GM12891 (cell line): Measurements from ENCODE around the gene ZNF576.
A peak's percentile ranks its signal among the peaks of the same experiment; 100 is the strongest.

Source experiments
- DNase-seq: peaks from one replicate; pipeline ENCODE4 v3.0.0; 2011; ENCODE audit warnings: low spot score; ENCODE audit not compliant: insufficient read length
- FAIRE-seq: peaks from 2 replicates; lab custom pipeline; 2011; peaks lifted over from hg19 to GRCh38; lab: Jason Lieb, UNC
- PAX5 ChIP-seq: IDR thresholded peaks from 2 replicates; pipeline ENCODE4 v1.6.1; 2011; ENCODE audit warnings: low read length, moderate library complexity, mild to moderate bottlenecking; ENCODE audit not compliant: insufficient read depth, severe bottlenecking
- POLR2A ChIP-seq: IDR thresholded peaks from 2 replicates; pipeline ENCODE4 v1.6.1; 2011; ENCODE audit warnings: low read depth, low read length, control low read depth
- POLR2AphosphoS5 ChIP-seq: IDR thresholded peaks from 2 replicates; pipeline ENCODE4 v1.6.1; 2011; ENCODE audit warnings: low read depth, low read length, control low read depth
- POU2F2 ChIP-seq: IDR thresholded peaks from 2 replicates; pipeline ENCODE4 v1.6.1; 2011; ENCODE audit warnings: low read depth, mild to moderate bottlenecking, control low read depth, low read length, moderate library complexity
- SPI1 ChIP-seq: IDR thresholded peaks from 2 replicates; pipeline ENCODE4 v1.6.1; 2011; ENCODE audit warnings: low read depth, low read length, control low read depth
- TAF1 ChIP-seq: IDR thresholded peaks from 2 replicates; pipeline ENCODE4 v1.6.1; 2011; ENCODE audit warnings: low read depth, low read length, control low read depth

ZNF576 gene

DNA sequence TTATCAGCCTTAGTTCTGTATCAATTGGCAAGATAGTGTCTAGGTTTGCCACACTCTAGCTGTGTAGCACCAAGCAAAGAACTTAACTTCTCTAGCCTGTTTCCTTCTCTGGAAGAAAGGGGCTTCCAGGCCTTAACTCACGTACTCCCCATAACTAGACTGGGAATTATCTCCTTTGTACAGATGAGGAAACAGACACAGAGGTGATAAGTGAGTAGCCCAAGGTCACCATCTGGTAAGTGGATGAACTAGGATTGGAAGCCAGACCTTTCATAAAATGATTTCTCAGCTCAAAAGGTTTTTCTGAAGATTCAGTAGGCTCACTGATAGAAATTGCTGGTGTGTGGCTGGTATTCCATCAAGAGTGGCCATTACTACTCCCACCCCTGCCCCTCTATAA, 19.9 kb downstream of the ZNF576 start:
- FAIRE-seq (no peak), DNase-seq (no peak)
- TF ChIP-seq TAF1 (no peak), POLR2AphosphoS5 (no peak), POU2F2 (no peak), SPI1 (no peak), POLR2A (no peak)

DNA sequence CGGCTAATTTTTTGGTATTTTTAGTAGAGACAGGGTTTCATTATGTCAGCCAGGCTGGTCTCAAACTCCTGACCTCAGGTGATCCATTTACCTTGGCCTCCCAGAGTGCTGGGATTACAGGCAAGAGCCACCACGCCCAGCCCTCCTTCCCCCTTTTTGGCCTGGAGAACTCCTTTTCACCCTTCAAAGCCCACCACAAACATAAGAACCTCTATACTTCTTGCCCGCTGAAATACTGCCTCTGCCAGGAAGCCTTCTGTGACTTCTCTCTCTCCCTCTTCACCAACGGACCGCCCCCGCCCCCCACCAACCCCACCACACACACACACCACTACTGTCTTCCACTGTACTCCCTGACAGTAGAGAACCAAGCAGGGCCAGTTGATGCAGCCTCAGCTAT, 20.6 kb downstream of the ZNF576 start:
- FAIRE-seq, result no peak
- DNase-seq, result no peak
- no peak for TF ChIP-seq POLR2A
- no peak for TF ChIP-seq POU2F2
- no peak for TF ChIP-seq SPI1
- no peak for TF ChIP-seq PAX5
- no peak for TF ChIP-seq TAF1
- TF ChIP-seq POLR2AphosphoS5, result no peak

DNA sequence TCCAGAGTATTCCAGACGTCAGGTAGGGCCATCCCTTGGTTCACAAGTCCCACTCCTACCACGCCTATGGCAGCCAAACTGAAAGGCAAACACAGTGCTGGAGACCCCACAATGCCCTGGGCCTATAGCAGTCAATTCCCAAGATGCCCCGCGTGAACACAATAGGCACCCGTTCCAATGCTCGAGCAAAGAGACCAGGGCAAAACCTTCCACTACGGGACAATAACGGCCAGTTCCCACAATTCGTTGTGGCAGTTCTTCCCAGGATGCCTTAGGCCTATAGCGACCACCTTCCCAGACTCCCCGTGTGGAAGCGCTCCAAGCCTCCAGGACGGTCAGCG, 22.5 kb downstream of the ZNF576 start:
- FAIRE-seq (no peak), DNase-seq (peak; percentile 68)
- TF ChIP-seq POLR2A, result no peak
- TF ChIP-seq TAF1, result 0 out of 2 replicates have a peak, but pooled peaks have one; percentile 35

DNA sequence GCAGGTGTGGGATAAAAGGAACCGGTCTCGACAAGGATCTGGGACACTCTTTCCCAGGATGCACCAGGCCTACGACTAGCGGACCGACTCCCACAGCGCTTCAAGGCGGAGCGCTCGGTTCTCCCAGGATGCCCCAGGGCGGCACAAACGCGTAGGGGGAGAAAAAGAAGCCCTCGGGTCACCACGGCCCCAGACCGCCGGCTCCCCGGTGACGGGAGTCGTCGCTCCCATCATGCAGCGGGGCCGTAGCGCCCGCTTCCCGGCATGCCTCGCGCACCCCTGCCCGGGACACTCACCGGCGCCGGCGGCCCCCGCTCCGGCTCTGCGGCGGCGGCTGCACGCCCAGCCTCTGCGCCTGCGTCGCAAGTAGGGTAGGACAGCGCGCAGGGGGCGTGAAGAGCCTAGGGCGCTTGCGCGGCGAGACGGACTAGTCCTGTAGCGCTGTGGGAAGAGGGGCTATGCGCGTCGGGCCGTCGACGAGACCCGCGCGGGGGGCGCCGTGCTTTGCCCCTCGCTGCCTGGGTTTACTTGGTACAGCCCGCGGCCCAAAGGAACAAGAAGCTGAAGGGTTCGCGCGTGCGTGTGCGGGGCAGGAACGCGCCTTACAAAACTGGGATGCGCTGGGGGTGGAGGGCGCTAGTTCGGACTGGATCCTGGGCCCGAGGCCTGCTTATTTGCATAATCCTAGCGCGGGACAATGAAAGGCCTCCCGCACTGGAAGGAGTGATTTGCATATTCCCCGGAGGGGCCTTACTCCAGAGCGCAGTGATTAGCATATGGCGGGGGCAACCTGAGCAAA, 23.1 kb downstream of the ZNF576 start, which contains the start of gene ZNF428:
TSS of gene ZNF428 (minus strand) at position 368 of the 799 bp plus-strand sequence. CDS start 5,325 bp downstream, outside the sequence.
- TF ChIP-seq POLR2A, result peak; percentile 82
- TF ChIP-seq POLR2AphosphoS5, result no peak; the same call in none of the 2 replicates
- peak; percentile 3 for TF ChIP-seq PAX5
- peak; percentile 4; the same call in 1 of the 2 replicates for TF ChIP-seq TAF1
- 0 out of 2 replicates have a peak, but pooled peaks have one; percentile 10 for TF ChIP-seq SPI1
- TF ChIP-seq POU2F2, result peak; percentile 99
- DNase-seq (peak; percentile 93), FAIRE-seq (peak; percentile 100)

DNA sequence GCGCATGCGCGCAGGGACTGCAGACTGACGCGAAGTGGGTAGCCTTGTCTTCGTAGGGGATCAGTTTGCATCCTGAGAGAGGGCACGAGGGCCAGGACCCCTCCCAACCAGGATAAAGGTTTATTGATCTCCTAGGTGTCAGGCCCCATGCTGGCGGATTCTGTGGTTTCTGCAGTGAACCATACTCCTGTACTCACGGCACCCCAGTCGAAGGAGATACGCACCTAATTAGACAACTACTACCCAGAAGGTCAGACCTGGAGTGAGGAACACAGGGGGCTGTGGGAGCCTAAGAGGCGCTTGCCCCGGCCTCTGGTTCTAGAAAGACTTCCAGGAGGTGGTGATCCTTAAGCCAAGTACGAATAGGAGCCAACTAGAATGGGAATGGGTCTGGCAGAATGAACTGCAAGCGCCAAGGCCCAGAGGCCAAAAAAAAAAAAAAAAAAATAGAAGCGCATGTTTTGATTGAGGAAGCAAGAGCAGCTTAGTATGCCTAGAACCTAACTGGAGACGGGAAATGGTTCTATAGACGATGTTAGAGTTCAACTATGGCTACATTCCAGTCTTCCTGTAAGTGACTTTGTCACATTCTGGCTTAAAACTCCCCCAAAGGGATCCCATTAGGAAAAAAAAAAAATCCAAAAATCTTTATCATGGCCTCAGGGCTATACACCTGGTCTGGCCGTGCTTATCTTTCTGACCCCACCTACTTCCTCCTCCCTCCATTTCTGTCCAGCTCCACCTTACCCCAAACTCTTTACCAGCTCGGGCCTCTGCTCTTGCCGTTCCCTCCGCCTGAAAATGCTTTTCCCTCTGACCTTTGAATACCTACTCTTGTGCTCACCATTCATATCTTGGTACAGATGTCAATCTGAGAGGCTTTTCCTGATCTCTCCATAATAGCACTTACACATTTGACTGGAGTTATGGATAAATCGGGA, 23.9 kb downstream of the ZNF576 start:
- FAIRE-seq, result no peak
- TF ChIP-seq SPI1, result no peak
- DNase-seq, result no peak

DNA sequence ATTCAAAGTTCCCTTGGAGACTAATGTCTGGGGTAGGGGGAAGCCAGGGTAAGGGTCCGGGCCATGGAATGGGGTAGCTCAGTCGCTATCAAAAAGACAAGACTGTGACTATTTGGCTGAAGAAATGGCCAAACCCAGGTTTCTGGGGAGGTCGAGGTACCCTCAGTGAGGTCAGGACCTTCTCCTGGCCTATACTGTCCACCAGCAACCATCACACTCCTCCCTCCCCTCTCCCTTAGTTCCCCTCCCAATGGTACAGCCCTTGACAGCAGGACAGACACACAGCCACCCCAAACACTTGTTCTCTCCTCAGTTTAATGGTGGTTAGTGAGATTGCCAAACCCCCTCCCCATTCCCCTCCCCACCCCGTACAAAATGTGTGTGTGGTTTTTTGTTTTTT, 25.7 kb downstream of the ZNF576 start:
- DNase-seq (no peak), FAIRE-seq (no peak)
- no peak for TF ChIP-seq SPI1
- no peak for TF ChIP-seq POLR2AphosphoS5
- no peak for TF ChIP-seq PAX5
- TF ChIP-seq TAF1, result no peak
- TF ChIP-seq POU2F2, result no peak
- TF ChIP-seq POLR2A, result no peak

DNA sequence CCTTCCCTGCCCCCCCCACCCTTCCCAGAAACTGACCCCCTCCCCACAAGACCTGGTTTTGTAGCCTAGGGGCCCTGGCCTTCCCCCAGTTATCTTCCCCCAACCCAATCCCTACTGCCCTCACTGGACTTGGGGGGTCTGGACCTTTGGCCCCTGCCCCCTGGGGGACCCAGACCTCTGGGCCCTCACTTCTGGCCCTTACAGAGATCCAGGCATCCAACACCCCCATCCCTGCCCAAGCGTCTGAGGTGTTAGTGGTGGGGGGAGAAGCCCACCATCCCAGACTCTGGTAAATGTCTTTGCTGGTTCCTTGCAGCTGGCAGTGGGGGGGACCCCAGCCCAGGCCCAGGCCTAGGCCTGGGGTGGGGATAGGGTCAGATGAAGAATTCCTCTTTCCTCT, 26.6 kb downstream of the ZNF576 start:
- FAIRE-seq (no peak), DNase-seq (no peak)
- TF ChIP-seq SPI1 (no peak), POU2F2 (no peak), TAF1 (no peak), POLR2AphosphoS5 (no peak), PAX5 (no peak), POLR2A (no peak)

DNA sequence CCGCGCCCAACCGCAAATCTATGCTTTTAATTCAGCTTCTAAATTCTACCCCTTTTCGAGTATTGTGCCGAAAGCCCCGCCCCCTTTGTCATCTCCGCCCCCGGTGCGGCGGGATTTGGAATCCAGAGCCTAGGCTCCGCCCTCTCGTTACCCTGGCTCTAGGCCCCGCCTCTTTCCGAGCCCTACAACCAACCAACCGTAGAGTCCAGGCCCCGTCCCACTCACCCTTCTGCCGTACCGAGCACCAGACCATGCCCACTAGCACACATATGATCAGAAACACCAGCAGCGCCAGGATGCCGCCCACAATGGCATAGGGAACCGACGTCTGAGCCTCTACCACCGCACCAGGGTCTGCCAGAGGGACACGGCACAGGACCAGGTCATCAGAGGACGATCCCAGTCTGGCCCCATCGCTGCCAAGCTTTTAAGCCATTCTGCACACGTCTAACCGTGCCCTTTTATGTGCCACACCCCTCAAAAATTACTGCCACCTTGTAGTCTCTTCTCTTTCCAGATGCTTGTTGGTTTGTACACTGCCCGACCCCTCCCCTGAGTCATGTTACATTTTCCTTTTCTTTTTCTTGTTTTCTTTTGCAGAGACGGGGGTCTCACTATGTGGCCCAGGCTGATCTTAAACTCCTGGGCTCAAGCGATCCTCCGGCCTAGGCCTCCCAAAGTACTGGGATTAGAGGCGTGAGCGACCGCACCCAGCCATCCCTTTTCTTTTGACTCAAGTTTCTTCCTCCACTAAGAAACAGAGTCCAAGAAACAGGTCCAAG, 27.7 kb downstream of the ZNF576 start:
- no peak for DNase-seq
- TF ChIP-seq POLR2A, result no peak
- TF ChIP-seq SPI1, result no peak
- TF ChIP-seq POLR2AphosphoS5, result no peak
- TF ChIP-seq PAX5, result no peak
- no peak for TF ChIP-seq POU2F2
- TF ChIP-seq TAF1, result no peak
- no peak for FAIRE-seq

DNA sequence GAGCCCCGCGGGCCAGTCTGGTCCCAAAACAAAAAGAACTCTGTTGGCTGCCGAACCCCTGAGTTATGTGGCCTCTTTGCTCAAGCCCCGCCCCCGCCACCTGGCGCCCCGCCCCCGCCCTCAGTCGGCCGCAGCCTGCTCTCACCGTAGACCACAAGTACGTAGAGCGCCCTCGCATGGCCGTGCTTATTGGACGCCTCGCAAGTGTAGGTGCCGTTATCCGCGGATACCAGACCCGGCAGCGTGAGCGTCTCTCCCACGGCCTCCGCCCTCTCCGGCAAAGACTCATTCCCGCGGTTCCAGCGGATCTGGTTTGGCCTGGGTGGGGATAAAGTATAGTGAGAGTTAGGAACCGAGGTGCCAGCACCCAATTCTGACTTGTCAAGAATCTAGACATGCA, 28.5 kb downstream of the ZNF576 start:
- peak; percentile 62 for FAIRE-seq
- DNase-seq, result peak; percentile 75
- TF ChIP-seq POU2F2 (no peak), POLR2A (no peak), PAX5 (no peak), SPI1 (no peak), TAF1 (no peak), POLR2AphosphoS5 (no peak)
